Naive B cell (primary cell): ENCODE data around the gene NXN. TPM values are rescaled to one million over a fixed set of nuclear protein-coding genes. Genes with fewer than 3 reads are reported as not detected.
A peak's percentile ranks its signal among the peaks of the same experiment; 100 is the strongest.
"Not testable (repeated sequence)": the region's sequence is repeated elsewhere in the genome, so short reads cannot be mapped to it uniquely, and the experiment has no call there.

Experiments used
- ATAC-seq, 2 donors: fragments of 150-1000 bp; cut with Tn5 transposase; 2 replicates each; pipeline ENCODE4 v1.10.0; 2021; ENCODE audit warnings: low read depth in 2 of 2, mild to moderate bottlenecking in 2 of 2, moderate library complexity in 2 of 2
- DNase-seq: peaks from one replicate; pipeline ENCODE4 v3.0.0; 2022
- H3K27ac Mint-ChIP-seq, 6 donors: one replicate each; pipeline ENCODE4 v1.8.0; 2020 to 2022; ENCODE audit warnings: mild to moderate bottlenecking in 6 of 6, mixed read lengths in 6 of 6, moderate library complexity in 5 of 6, inconsistent platforms in 2 of 6
- H3K27me3 Mint-ChIP-seq, 3 donors: one replicate each; pipeline ENCODE4 v1.8.0; 2021 to 2022; ENCODE audit warnings: mixed read lengths in 3 of 3, mild to moderate bottlenecking in 1 of 3
- H3K36me3 Mint-ChIP-seq, 2 donors: one replicate each; pipeline ENCODE4 v1.8.0; 2020 to 2022; ENCODE audit warnings: mixed read lengths in 2 of 2, inconsistent platforms in 1 of 2, mild to moderate bottlenecking in 1 of 2
- H3K4me1 Mint-ChIP-seq, 3 donors: one replicate each; pipeline ENCODE4 v1.8.0; 2020 to 2022; ENCODE audit warnings: mixed read lengths in 3 of 3, inconsistent platforms in 1 of 3, mild to moderate bottlenecking in 1 of 3, moderate library complexity in 1 of 3
- H3K4me3 Mint-ChIP-seq, 8 donors: one replicate each; pipeline ENCODE4 v1.8.0; 2020 to 2022; ENCODE audit warnings: mild to moderate bottlenecking in 8 of 8, mixed read lengths in 8 of 8, moderate library complexity in 8 of 8, inconsistent platforms in 2 of 8
- H3K9me3 Mint-ChIP-seq, 7 donors: one replicate each; pipeline ENCODE4 v1.8.0; 2020 to 2022; ENCODE audit warnings: mixed read lengths in 7 of 7, mild to moderate bottlenecking in 5 of 7, inconsistent platforms in 2 of 7, moderate library complexity in 1 of 7
- polyA plus RNA-seq, 6 donors: library from polyadenylated mRNA; unstranded; fragments of 300-500 nt; fragmentation: Illumina TruSeq; gene quantifications; one replicate each; pipeline ENCODE4 v1.2.3, GENCODE V29; 2021; ENCODE audit warnings: low read depth in 6 of 6

NXN gene
- polyA plus RNA-seq, 6 donors from 2014 or later = 0.36 to 0.40 TPM; not detected in 4

- H3K4me3 Mint-ChIP-seq = no peak overlapping the region
- H3K27me3 Mint-ChIP-seq = peaks cover 9 to 49% (median 30%) of the 10 kb centered on the region in 3 donors
- H3K36me3 Mint-ChIP-seq = no peaks in the 10 kb centered on the region
- H3K9me3 Mint-ChIP-seq = no peaks in the 10 kb centered on the region
- H3K4me1 Mint-ChIP-seq = peaks cover 0 to 5% (median 0%) of the 10 kb centered on the region in 3 donors
- DNase-seq (no peak), ATAC-seq (no peak)
- no peak overlapping the region for H3K27ac Mint-ChIP-seq
Observed at GRCh38 chr17:907725-908124, 71.9 kb downstream of the NXN start.

GRCh38 chr17:905708-906107, 73.9 kb downstream of the NXN start:
- H3K4me3 Mint-ChIP-seq, H3K36me3 Mint-ChIP-seq, DNase-seq, H3K4me1 Mint-ChIP-seq, H3K27ac Mint-ChIP-seq, H3K9me3 Mint-ChIP-seq, ATAC-seq: not testable (repeated sequence)
- peaks cover 19 to 53% (median 39%) of the 10 kb centered on the region in 3 donors for H3K27me3 Mint-ChIP-seq

DNA sequence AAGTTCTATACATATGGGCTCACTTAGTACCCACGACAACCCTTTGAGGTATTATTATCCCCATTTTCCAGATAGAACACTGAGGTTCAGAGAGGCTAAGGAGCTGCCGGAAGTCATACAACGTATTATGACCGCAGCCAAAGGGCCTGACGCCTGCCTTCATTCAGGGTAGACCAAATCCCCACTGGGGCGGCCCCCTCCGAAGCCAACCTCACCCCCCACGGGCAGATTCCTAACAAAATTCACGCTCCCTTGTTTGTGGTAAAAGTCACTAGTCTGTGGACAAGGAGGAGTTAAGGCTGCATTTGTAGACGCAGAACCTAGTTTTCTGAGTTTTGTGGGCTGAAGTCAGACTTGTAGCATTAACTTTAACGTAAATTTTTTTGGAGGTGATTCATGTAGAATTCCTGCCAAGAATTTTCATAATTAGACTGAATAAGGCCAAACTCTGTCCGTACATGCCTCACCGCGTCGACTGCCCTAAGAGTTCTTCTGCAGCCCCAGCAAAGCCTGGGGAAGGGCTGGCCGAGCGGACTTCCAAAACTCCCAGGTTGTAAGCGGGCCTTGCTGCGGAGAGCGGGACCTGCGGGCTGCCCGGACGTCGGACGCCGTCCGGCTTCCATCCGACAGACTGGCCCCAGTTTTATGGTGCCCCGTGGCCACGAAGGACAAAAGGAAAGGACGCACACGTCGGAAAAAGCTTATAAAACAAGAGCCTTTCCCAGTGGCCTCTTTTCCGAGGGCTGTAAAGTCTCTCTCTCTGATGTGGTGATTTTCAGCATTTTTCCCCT, 75.7 kb downstream of the NXN start:
- Mint-ChIP-seq H3K27ac (peak overlapping the region in 1 of 6 donors; percentile 20), H3K36me3 (no peaks in the 10 kb centered on the region), H3K27me3 (peaks cover 20 to 63% (median 52%) of the 10 kb centered on the region in 3 donors), H3K4me3 (no peak overlapping the region), H3K9me3 (no peaks in the 10 kb centered on the region), H3K4me1 (peaks cover 0 to 5% (median 0%) of the 10 kb centered on the region in 3 donors)
- DNase-seq = no peak
- no peak for ATAC-seq

- Mint-ChIP-seq H3K4me3 (no peak overlapping the region), H3K9me3 (no peaks in the 10 kb centered on the region), H3K36me3 (no peaks in the 10 kb centered on the region), H3K27me3 (peaks cover 20 to 63% (median 53%) of the 10 kb centered on the region in 3 donors), H3K4me1 (peaks cover 0 to 5% (median 0%) of the 10 kb centered on the region in 3 donors), H3K27ac (no peak overlapping the region)
- ATAC-seq (no peak), DNase-seq (no peak)
Observed at GRCh38 chr17:902463-902862, 77.1 kb downstream of the NXN start.

DNA sequence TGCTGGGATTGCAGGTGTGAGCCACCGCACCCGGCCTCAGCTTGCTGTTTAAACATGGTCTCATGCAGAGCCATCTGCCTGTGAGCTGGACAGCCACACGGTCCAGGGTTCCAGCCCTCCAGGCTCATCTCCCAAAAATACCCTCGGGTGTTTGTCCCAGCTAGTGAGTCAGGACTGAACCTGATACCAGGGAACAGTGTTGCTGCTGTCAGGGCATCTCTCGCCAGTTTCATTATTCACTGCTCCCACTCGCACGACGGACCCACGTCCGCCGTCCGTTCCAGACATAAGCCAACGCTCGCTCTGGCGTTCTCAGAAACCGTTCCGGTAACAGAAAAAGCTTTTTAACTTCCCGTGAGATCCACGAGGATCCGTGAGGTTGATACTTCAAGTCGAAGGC, 77.6 kb downstream of the NXN start:
- peaks cover 25 to 64% (median 55%) of the 10 kb centered on the region in 3 donors for H3K27me3 Mint-ChIP-seq
- no peaks in the 10 kb centered on the region for H3K9me3 Mint-ChIP-seq
- ATAC-seq (no peak), DNase-seq (no peak)
- no peak overlapping the region for H3K27ac Mint-ChIP-seq
- H3K36me3 Mint-ChIP-seq = no peaks in the 10 kb centered on the region
- H3K4me3 Mint-ChIP-seq = no peak overlapping the region
- H3K4me1 Mint-ChIP-seq = peaks cover 0 to 5% (median 0%) of the 10 kb centered on the region in 3 donors

DNA sequence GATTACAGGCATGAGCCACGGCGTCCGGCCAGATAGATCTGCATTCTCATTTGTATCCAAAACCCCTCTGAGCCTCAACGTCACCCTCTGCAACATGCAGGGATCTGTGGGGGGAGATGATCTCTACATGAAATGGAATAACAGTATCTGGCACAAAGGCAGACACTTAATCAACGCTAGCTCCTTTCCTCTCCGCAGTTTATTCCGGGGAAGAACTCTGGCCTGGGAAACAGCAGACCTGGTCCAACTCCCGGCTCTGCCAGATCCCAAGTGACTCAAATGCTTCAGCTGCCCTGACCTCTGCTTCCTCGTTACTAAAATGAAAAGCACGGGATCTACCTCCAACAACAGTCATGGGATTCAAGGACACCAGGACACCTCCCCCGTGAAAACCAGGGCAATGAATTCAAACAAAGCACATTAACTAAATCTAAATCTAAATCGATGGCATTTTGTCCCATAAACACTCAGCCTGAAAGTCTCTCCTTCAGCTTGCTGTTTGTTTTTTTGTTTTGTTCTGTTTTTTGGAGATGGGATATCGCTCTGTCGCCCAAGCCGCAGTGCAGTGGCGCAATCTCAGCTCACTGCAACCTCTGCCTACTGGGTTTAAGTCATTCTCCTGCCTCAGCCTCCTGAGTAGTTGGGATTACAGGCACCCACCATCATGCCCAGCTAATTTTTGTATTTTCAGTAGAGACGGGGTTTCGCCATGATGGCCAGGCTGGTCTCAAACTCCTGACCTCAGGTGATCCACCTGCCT, 78.2 kb downstream of the NXN start:
- no peak overlapping the region for H3K4me3 Mint-ChIP-seq
- H3K9me3 Mint-ChIP-seq = no peaks in the 10 kb centered on the region
- ATAC-seq (no peak), DNase-seq (no peak)
- H3K27me3 Mint-ChIP-seq = peaks cover 31 to 65% (median 61%) of the 10 kb centered on the region in 3 donors
- peaks cover 0 to 2% (median 0%) of the 10 kb centered on the region in 3 donors for H3K4me1 Mint-ChIP-seq
- no peaks in the 10 kb centered on the region for H3K36me3 Mint-ChIP-seq
- H3K27ac Mint-ChIP-seq = no peak overlapping the region

GRCh38 chr17:900336-900934, 79.1 kb downstream of the NXN start:
- Mint-ChIP-seq H3K4me1 (no peaks in the 10 kb centered on the region), H3K9me3 (no peaks in the 10 kb centered on the region), H3K27me3 (peaks cover 32 to 70% (median 61%) of the 10 kb centered on the region in 3 donors), H3K27ac (no peak overlapping the region), H3K36me3 (no peaks in the 10 kb centered on the region), H3K4me3 (no peak overlapping the region)
- no peak for DNase-seq
- no peak for ATAC-seq

- no peak overlapping the region for H3K27ac Mint-ChIP-seq
- no peak for DNase-seq
- no peak for ATAC-seq
- H3K9me3 Mint-ChIP-seq = peaks cover 0 to 2% (median 0%) of the 10 kb centered on the region in 7 donors
- H3K36me3 Mint-ChIP-seq = no peaks in the 10 kb centered on the region
- H3K4me1 Mint-ChIP-seq = no peaks in the 10 kb centered on the region
- peaks cover 27 to 52% (median 43%) of the 10 kb centered on the region in 3 donors for H3K27me3 Mint-ChIP-seq
- no peak overlapping the region for H3K4me3 Mint-ChIP-seq
Observed at GRCh38 chr17:897970-898619, 81.5 kb downstream of the NXN start.

- Mint-ChIP-seq H3K27me3 (peaks cover 24 to 42% (median 40%) of the 10 kb centered on the region in 3 donors), H3K4me1 (no peaks in the 10 kb centered on the region), H3K36me3 (no peaks in the 10 kb centered on the region), H3K27ac (no peak overlapping the region), H3K9me3 (peaks cover 0 to 3% (median 0%) of the 10 kb centered on the region in 7 donors), H3K4me3 (no peak overlapping the region)
- ATAC-seq = no peak
- no peak for DNase-seq
Observed at GRCh38 chr17:896953-897661, 82.5 kb downstream of the NXN start.

GRCh38 chr17:896454-896853, 83.1 kb downstream of the NXN start:
- H3K4me3 Mint-ChIP-seq = no peak overlapping the region
- peaks cover 21 to 40% (median 36%) of the 10 kb centered on the region in 3 donors for H3K27me3 Mint-ChIP-seq

DNA sequence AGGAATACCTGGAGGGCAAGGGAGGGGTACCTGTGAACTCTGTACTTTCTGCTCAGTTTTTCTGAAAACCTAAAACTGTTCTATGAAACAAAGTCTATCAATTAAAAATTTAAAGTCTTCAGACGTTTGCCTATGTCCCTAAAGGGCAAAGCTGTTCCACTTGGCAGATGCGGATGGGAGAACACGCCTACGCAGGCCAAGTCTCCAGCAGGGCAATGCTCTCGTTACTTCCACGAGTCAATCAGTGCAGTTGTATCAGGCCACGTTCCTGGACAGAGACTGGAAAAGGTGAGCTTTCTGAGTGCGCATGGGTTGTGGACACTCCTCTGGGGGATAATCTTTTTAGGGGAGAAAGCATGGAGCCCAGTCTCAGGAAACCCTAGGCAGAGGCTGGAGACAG, 86.6 kb downstream of the NXN start:
- no peaks in the 10 kb centered on the region for H3K4me1 Mint-ChIP-seq
- no peak overlapping the region for H3K27ac Mint-ChIP-seq
- no peaks in the 10 kb centered on the region for H3K36me3 Mint-ChIP-seq
- no peak overlapping the region for H3K4me3 Mint-ChIP-seq
- H3K9me3 Mint-ChIP-seq = peaks cover 0 to 3% (median 0%) of the 10 kb centered on the region in 7 donors
- H3K27me3 Mint-ChIP-seq = peaks cover 24 to 48% (median 45%) of the 10 kb centered on the region in 3 donors
- no peak for ATAC-seq
- no peak for DNase-seq

More at GRCh38 chr17:896454-896853, 83.1 kb downstream of the NXN start:
- Mint-ChIP-seq H3K36me3 (no peaks in the 10 kb centered on the region), H3K4me1 (no peaks in the 10 kb centered on the region), H3K9me3 (peaks cover 0 to 3% (median 0%) of the 10 kb centered on the region in 7 donors), H3K27ac (no peak overlapping the region)
- no peak for ATAC-seq
- DNase-seq = no peak

DNA sequence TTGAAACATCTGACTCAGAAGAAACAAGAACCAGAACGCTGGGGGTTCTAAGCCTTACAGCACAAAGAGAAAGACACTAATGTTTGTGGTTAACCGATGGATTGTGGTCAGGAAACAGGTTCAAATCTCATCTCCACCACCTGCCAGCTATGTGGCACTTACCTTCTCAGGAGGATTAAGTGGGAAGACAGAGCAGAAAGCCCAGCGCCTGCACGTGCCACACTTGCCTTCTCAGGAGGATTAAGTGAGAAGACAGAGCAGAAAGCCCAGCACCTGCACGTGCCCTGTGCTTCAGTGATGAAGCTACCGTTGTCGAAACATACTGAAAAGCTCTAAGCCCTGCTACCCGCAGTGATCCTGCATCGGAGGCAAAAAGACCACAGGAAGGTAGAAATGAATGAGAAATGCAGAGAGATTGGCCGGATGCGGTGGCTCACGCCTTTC, 90.6 kb downstream of the NXN start:
- Mint-ChIP-seq H3K4me1 (no peaks in the 10 kb centered on the region), H3K27ac (no peak overlapping the region), H3K9me3 (peaks cover 0 to 2% (median 0%) of the 10 kb centered on the region in 7 donors), H3K27me3 (peaks cover 12 to 43% (median 39%) of the 10 kb centered on the region in 3 donors), H3K36me3 (no peaks in the 10 kb centered on the region), H3K4me3 (peak overlapping the region in 1 of 8 donors; percentile 42)
- DNase-seq (no peak), ATAC-seq (no peak)
